Bone marrow (tissue), 2 donors: ENCODE measurements around the gene TIAM2.

ENCODE experiments used
- DNase-seq, 2 donors: peaks; one replicate each; lab custom pipeline; 2025; lab: John Stamatoyannopoulos, UW

TIAM2 gene

GRCh38 chr6:155062866-155063341, 67.8 kb downstream of the TIAM2 start:
- no peak for DNase-seq

GRCh38 chr6:155064303-155064702, 69.2 kb downstream of the TIAM2 start:
- no peak for DNase-seq

GRCh38 chr6:155066361-155066760, 71.2 kb downstream of the TIAM2 start:
- no peak for DNase-seq

- no peak for DNase-seq
Measured at GRCh38 chr6:155066921-155067680, 72.0 kb downstream of the TIAM2 start.

GRCh38 chr6:155067956-155068615, 73.0 kb downstream of the TIAM2 start:
- DNase-seq, result no peak

- DNase-seq, result no peak
Measured at GRCh38 chr6:155069543-155069942, 74.4 kb downstream of the TIAM2 start.

- DNase-seq, result no peak
Measured at GRCh38 chr6:155075930-155076695, 81.0 kb downstream of the TIAM2 start.

GRCh38 chr6:155077331-155077730, 82.2 kb downstream of the TIAM2 start:
- no peak for DNase-seq

- DNase-seq, result no peak
Measured at GRCh38 chr6:155077784-155078183, 82.7 kb downstream of the TIAM2 start.

- no peak for DNase-seq
Measured at GRCh38 chr6:155078331-155078745, 83.2 kb downstream of the TIAM2 start.

- no peak for DNase-seq
Measured at GRCh38 chr6:155079985-155080452, 84.9 kb downstream of the TIAM2 start.

GRCh38 chr6:155080881-155081845, 86.0 kb downstream of the TIAM2 start:
- no peak for DNase-seq

GRCh38 chr6:155084431-155085123, 89.5 kb downstream of the TIAM2 start:
- no peak for DNase-seq

- DNase-seq, result no peak
Measured at GRCh38 chr6:155085582-155086257, 90.6 kb downstream of the TIAM2 start.

- no peak for DNase-seq
Measured at GRCh38 chr6:155088856-155089255, 93.7 kb downstream of the TIAM2 start.

GRCh38 chr6:155089746-155090145, 94.6 kb downstream of the TIAM2 start:
- no peak for DNase-seq

- no peak for DNase-seq
Measured at GRCh38 chr6:155090166-155090565, 95.1 kb downstream of the TIAM2 start.

- no peak for DNase-seq
Measured at GRCh38 chr6:155091756-155092155, 96.6 kb downstream of the TIAM2 start.

GRCh38 chr6:155093430-155093829, 98.3 kb downstream of the TIAM2 start:
- no peak for DNase-seq

- no peak for DNase-seq
Measured at GRCh38 chr6:155100087-155100486, 105.0 kb downstream of the TIAM2 start.
